Limb (tissue), 2 donors: ENCODE data around the gene DHX36.

Experiments
- DNase-seq, 2 donors: peaks; one replicate each; pipeline ENCODE4 v3.0.0-alpha.2; 2016; ENCODE audit errors: extremely low spot score in 2 of 2

The DHX36 gene

DNA sequence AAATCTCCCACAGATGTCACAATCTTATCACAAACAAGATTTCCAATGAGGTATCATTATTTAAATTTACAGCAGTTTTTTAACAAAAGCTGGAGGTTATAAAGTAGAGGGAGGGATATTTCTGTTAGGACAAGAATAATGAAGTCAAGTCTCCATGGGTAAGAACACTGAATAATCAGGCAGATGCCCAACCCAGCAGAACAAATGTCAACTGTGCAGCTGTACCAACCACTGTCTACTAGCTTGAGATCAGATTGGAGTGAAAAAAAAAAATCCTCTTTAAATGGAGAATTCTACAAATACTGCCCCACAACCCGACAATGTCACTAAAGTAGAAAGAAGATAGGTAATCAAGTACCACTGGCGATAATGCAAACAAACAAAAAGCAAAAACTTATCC lies 30.3 kb downstream of the DHX36 start:
- no peak for DNase-seq

DNA sequence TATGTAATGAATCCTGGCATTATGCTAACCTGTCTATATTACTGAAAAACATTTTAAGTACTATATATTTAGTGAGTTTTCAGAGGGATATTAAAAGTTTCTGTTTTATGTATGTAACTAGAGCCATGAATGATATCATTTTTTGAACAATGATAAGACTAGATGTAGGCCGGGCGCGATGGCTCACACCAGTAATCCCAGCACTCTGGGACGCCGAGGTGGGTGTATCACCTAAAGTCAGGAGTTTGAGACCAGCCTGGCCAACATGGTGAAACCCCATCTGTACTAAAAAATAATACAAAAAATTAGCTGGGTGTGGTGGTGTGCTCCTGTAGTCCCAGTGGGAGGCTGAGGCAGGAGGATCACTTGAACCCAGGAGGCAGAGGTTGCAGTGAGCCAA lies 34.1 kb downstream of the DHX36 start:
- DNase-seq, result no peak

DNA sequence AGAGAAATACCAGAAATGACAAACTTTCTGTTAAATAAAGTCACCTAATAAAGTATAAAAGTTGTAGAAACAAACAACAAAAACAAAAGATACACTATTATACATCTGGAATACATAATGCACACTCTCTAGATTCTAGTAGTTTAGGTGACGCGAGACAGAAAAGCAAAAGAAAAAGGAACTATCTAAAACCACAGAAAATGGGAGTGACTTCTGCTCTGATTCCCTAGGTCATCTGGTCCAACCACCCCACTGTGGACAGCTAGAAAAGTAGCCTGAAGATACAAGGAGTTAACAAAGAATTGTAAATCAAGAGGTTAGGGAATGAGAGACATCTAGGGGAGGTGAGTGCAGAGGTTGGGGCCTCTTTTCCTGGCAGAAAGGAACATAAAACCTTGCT lies 39.1 kb downstream of the DHX36 start:
- DNase-seq, result no peak

DNA sequence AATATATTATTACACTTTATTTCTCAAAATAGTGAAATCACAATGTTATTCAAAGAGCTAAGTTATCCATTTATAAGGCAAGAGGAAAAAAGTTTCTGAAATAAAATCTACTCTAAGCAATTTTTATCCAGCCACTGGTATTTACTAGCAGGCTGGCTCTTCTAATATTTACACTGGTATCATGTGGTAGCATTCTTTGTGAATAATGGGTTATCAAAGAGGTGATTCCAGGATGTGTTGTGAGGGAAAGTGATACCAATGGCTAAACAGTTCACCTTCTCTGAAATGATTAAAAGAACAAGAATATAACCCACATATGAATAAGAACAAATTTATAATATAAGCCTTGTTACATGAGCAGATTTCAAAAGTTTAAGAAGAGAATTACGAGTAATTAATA lies 44.1 kb downstream of the DHX36 start:
- no peak for DNase-seq

DNA sequence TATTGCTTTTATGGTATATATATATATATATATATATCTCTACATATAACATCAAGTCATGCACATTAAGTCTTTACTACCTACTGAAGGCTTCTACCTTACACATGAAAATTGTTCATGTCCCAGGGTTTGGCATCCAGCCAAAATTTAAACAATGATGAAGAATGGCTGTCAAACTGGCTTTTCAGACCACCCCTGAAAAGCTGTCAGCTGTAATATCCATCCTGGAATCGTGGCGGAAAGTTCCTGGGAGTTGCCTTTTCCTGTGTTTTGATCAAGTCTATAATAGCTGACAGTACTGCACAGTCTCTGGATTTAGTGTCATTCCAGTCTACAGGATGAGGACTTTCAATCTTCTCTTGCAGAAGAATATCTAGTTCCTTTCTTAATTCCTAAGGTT lies 48.3 kb downstream of the DHX36 start:
- DNase-seq, result no peak

DNA sequence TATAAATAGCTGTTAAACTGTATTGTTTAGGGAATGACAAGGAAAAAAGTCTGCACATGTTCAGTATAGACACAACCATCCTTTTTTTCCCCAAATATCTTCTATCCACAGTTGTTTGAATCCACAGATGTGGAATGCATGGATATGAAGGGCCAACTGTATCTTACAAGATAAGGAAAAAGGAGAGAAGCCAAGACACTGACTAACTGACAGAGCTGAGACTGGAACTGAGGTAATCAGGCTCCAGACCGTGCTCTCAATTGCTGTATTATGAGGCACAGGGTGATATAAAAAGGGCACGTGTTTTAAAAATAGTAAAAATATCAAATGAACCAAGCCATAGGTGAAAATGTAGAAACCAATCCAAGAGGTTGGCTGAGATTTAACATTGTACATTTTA lies 49.0 kb downstream of the DHX36 start:
- no peak for DNase-seq

DNA sequence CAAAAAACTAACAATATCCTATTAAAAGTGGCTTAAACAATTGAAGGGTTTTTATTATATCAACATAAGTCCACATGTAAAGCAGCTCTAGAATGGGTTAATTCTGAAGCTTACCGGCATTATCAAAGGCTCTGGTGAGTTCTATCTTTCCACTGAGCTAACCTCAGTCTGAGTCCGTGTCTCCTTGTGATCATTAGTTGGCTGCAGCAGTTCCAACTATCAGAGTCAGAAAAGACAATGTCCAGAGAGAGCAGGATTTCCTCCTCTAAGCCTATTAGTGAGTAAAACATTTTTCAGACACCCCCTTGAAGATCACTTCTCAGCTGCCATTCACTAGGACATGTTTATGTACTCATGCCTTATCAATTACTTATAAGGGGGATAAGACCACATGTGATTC lies 49.9 kb downstream of the DHX36 start:
- DNase-seq, result no peak

DNA sequence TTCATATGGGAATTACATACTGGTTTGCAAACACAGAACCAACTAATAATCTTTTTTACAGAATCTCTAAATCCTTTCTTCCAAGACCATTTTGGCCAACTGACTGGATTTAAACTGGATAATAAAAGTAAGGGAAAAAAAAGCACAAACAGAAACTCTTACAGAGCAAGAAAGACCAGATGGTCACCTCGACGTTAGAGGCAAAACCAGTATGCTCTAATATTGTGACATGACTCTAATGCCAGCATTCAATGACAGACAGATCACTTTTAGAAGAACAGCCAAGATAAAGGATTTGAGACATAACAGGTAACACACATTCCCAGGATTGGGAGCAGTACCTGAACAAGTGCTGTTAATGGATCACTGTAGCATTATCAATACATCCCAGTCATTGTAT lies 50.9 kb downstream of the DHX36 start:
- DNase-seq, result no peak

DNA sequence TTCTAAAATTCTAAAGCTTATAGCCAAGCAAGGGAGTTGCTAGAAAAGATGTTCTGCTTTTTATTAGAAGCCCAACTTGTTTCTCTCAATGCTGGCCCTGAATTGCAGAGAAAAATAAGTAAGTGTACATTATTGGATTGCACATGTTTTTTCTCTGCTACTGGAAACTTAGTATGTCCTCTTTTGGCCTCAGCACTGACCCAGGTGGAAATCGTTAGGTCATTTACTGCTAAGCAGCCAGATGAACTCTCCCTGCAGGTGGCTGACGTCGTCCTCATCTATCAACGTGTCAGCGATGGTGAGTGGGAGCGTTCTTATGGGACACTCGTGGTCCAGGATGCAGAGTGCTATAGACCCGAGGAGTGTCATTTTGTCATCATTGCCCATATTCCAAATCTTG lies 69.8 kb downstream of the DHX36 start:
- no peak for DNase-seq

DNA sequence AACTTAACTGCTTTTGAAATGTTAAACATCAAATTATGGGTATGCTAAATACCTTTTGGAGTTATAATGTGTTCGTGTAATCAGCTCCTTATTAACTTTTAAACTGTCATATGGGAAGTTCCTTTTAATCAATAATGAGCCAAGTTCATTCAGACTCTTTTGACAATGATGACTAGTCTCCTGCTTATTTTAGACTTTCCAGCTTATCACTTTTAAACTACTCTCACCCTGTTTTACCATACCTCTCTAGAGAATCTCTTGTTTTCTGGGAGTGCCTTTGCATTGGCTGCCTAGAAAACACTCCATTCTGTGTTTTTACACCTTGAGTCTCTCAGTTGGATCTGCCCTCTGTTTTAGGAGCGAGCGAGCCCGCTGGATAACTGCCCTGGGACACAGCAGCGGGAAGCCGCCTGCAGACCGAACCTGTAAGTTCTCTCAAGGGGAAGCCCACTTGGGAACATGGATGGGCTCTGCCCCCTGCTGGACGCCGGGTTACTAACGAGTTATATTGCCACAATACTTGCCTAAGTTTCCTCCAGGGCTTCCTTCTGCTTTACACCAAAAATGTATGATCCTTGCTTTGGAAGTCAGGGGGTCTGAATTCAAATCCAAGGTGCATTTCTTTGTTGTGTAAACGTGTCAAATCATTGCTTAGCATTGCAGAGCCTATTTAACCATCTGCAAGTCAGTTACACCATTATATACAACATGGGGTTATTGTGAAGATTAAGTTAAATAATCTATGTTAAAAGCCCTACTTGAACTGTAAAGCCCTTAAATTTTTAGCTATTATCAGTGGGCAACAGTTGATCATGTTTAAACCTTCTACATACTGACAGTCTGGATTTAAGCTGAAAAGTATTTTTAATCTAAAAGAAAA lies 71.3 kb downstream of the DHX36 start:
- DNase-seq, result peak; percentile 83 to 91

DNA sequence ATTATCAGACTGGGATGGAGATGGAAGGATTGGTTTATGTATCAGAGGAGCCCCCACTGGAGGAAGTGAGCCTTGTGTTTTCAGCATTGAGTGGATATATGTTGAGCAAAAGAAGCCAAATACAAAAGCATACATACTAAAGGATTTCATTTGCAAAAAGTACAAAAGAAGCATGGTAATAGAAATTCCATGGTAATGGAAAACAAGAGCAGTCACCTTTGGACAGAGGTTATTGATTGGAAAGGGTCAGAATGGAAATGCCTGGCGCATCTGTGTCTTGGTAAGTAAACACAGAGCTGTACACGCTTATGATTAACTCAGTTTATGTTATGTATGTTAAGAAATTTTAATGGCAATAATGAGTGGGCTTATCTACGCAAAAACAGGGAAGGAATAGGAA lies 72.7 kb downstream of the DHX36 start:
- no peak for DNase-seq

DNA sequence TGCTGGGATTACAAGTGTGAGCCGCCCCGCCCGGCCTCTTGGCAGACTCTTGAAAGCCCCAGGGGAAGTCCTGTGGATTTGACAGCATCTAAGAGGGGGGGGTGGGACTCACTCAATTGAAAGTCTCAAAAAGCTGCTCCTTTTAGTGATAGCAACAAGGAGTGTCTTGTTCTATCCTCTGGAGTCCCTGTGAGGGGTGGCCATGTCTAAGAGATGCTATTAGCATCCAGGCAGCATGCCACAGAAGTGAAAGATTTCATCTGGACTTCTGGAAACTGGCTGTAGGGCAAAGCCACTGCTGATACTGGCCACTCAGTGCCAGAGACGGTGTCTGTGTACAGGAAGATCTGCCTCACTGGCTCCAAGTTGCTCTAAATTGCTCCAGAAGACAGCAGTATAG lies 74.0 kb downstream of the DHX36 start:
- no peak for DNase-seq

DNA sequence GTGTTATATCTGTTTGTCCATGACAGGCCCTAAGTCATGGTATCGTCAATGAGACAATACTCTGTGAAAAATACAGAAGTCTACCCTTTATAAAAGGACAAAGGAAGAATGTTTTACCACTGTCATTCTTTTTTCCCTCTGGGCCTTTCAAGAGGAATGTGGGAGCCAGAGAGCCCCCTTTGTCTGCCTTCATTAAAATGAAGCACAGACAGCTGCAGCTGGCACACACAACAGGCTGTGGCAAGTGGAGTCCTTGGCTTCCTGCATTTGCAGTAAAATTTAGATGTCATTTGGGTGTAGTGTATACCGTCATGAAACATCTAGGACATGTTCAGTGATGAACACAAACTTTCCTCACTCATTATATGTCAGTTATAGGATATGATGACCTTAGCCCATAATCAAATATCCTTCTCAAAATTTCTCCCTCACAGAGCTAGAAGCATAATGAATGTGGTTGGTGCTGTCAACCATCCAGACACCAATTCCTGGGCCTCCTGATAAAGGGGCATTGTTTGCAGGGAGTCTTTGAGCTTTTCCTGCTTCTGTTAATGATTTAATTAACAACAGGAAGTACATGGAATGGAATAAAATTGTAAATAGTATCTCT lies 76.4 kb downstream of the DHX36 start:
- no peak for DNase-seq

DNA sequence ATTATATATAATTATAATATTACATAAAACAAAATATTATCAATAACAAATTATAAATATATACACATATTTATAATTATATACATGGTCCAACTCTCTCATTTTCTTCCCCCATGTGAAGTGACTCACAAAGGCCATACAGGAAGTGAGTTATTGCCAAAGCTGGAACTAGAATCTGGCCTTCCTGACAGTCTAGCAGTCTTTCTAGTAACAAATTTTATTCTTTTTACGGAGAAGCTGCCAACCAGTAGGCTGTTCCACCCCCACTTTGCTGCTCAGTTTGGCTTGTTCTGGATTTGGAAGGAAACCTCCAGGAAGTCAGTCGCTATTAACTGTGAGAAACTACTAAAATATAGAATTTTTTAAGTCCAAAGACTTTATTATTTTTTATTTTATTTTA lies 79.6 kb downstream of the DHX36 start:
- DNase-seq, result no peak

DNA sequence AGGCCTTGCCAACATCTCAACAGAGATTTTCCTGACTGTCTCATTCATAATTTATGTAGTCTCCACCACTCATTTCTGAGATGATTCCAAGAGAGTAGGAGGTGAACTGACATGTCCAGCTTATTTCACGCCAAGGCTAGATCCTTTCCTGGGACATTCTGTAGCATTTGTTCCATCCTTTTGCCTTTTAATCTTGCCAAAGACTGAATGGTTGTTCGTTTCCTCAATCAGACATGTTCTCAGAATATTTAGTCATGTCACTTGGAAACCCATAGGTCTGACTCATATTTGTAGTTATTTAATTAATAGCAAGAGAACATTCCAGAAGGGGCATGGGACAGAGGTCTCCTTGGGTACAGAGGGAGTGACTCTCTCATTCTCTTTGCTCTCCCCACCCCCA lies 80.9 kb downstream of the DHX36 start:
- DNase-seq, result no peak

DNA sequence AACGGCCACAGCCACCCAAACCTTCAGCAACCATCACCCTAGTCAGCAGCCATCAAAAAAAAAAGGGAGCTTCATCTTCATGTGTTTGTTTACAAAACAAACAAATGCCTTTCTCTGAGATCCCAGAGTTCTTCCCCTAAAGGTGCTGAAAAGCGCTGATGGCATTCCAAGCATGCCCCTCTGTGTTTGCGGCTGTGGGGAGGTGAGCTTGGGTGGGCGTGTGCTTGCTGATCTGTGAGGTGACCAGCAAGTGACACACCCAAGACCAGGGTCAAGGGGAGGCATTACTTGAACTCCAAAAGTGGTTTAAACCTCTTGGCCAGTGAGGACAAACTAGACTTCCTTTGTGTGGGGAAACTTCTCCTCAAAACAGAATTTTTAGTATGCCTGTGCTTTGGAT lies 81.5 kb downstream of the DHX36 start:
- DNase-seq, result no peak

DNA sequence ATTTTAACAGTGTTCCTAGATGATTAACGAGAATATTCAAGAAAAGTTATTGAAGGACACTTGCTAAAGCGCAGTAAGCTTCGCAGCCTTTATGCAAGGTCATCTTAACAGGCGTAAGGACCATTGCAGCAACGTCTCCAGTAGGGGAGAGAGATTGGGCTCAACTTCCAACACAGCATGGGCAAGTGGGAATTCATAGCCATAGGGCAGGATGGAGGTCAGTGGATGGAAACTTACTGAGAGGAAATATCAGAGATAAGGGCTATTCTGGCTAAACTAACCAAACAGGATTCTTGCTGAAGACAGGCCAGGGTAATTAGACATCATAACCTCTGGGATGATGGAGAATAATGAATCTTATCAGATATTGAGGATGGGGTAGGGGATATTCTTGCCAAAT lies 82.8 kb downstream of the DHX36 start:
- no peak for DNase-seq

DNA sequence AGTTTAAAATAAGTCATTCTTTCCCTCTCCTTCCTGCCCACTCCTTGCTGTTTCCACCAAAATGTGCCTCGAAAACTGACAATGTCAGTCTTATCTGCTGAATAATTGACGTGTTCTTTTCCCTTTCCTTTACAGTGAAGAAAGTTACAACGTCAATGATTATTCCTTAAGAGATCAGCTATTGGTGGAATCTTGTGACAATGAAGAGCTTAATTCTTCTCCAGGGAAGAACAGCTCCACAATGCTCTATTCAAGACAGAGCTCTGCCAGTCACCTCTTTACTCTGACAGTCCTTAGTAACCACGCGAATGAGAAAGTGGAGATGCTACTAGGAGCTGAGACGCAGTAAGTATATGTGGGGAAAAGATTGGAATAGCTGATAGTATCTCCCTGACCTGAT lies 84.1 kb downstream of the DHX36 start:
- no peak for DNase-seq

DNA sequence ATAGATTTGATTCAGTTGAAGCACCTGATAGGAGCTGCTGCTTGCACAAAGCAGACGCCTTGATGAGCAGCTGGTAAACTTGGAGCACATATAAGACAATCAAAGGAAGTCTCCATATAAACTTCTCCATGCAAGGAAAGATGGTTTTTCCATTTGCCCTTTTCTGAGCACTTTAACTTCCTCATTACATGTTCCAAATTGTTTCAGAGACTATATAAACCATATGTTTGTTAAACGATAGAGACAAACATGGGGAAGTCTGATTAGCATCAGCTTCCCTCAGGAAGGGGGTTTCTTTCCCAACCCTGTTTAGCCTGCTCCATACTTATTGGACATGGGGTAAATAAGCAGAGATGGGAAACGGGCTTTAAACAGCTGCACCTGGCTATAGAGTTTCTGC lies 88.0 kb downstream of the DHX36 start:
- DNase-seq, result no peak

DNA sequence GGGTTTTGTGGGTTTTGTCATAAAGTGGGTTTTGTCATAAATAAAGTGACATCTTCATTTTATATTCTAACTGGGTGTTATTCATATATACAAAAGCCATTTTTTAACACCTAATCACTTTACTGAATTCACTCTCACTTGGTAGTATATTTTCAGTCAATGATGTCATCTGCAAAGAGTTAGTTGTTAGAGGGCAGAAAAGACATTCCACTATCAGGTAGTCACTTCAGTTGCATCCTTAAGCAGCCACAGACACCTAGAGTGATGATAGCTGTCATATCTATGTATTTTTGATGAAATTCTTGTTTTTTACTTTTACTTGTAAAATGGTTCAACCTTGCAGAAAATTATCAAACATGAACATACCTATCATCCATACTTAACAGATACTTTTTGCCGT lies 89.0 kb downstream of the DHX36 start:
- no peak for DNase-seq

DNA sequence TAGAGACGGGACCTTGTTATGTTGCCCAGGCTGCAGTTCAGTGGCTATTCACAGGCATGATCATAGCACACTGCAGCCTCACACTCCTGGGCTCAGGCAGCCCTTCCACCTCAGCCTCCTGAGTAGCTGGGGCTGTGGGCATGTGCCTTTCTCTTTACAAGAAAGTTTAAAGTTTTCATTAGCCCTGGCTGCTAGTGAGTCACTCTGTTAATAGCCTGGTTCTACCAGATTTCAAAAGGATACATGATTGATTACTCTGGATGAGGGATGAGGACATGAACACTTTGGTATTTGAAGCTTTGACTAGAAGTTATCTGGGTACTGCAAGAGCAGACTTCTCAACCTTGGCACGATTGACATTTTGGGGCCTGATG lies 95.1 kb downstream of the DHX36 start:
- no peak for DNase-seq

DNA sequence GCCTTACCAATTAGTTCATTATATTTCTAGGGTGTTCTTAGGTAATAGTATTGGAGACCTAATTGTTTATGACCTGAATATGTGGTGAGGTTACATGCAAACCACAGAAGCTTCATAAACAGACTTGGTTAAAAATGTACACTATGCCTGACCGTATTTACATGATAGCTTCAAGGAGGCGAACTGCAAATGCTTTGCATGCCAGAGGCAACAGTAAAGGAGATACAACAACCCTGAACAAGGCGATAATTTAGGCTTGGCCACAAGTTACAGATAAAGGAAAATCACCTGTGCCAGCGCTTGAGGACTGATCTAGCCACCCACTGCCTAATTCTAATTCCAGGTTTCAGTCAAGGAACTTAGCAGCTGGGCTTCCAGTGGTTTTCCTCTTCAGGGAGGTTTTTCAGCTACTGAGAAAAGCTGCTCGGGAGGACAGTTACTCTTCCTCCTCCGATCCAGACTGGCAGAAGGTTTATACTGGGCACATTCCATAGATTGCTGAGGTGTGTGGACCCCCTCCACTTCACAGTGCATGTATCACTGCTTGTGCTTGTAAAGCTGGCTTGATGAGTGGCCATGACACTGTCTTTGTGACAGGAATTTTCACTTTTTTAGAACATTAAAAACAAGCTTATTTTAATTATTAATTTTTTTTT lies 95.6 kb downstream of the DHX36 start:
- no peak for DNase-seq

DNA sequence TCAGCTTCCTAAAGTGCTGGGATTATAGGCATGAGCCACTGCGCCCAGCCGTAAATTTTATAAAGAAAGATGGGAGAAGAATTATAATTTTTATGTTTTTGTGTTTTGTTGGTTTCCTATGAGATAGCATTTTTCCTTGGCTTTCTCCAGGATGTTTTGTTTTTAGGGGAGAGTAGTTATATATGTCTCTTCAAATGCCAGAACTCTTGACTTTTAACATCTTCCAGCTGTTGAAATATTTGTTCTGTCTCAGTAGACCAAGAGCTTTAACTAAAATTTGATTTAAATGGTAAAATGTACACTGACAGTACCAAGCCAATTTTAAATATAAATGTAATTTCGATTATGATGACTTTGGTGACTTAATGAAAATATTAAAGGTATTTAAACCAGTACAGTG lies 96.8 kb downstream of the DHX36 start:
- DNase-seq, result peak in 1 of 2 donors; percentile 32
